Stomach (tissue), 4 donors: ENCODE results near the gene PCSK7.

Source experiments
- EP300 ChIP-seq: sonication (generic); formaldehyde crosslinking; IDR thresholded peaks from one replicate; pipeline ENCODE4 v1.6.1; 2017; ENCODE audit warnings: antibody characterized with exemption
- POLR2A ChIP-seq, 4 donors: fragments of 450-650 bp; IDR thresholded peaks; one replicate each; pipeline ENCODE4 v1.6.1; 2016; ENCODE audit warnings: antibody characterized with exemption in 4 of 4, control low read depth in 2 of 4, mild to moderate bottlenecking in 1 of 4, moderate library complexity in 1 of 4
- POLR2AphosphoS5 ChIP-seq, 3 donors: sonication (generic); formaldehyde crosslinking; IDR thresholded peaks; one replicate each; pipeline ENCODE4 v1.6.1; 2016; ENCODE audit warnings: antibody characterized with exemption in 3 of 3
- TF ChIP-seq, protein P1 (sequence below), 7 experiments: fragments of 450-650 bp in 4 of 7; fragments of 200-600 bp in 3 of 7; sonication (generic) in 3 of 7; IDR thresholded peaks; one replicate each; pipeline ENCODE4 v1.5.1; 2016 to 2019; ENCODE audit warnings: antibody characterized with exemption in 7 of 7, control low read depth in 2 of 7, mild to moderate bottlenecking in 1 of 7

GRCh38 chr11:117217141-117218084 is 14.5 kb downstream of the PCSK7 start:
- TF ChIP-seq, protein P1, sequence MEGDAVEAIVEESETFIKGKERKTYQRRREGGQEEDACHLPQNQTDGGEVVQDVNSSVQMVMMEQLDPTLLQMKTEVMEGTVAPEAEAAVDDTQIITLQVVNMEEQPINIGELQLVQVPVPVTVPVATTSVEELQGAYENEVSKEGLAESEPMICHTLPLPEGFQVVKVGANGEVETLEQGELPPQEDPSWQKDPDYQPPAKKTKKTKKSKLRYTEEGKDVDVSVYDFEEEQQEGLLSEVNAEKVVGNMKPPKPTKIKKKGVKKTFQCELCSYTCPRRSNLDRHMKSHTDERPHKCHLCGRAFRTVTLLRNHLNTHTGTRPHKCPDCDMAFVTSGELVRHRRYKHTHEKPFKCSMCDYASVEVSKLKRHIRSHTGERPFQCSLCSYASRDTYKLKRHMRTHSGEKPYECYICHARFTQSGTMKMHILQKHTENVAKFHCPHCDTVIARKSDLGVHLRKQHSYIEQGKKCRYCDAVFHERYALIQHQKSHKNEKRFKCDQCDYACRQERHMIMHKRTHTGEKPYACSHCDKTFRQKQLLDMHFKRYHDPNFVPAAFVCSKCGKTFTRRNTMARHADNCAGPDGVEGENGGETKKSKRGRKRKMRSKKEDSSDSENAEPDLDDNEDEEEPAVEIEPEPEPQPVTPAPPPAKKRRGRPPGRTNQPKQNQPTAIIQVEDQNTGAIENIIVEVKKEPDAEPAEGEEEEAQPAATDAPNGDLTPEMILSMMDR (IDR thresholded peaks at IDR 0.05): no peak
- TF ChIP-seq POLR2A (IDR thresholded peaks at IDR 0.05) (no peak), POLR2AphosphoS5 (IDR thresholded peaks at IDR 0.05) (peak; percentile 22 to 62 (median 27)), EP300 (no peak)
